RPMI7951 (cell line): ENCODE data around the gene ROR2. TPM values are rescaled to one million over a fixed set of nuclear protein-coding genes. Genes with fewer than 3 reads are reported as not detected.
"Not testable (repeated sequence)": the region's sequence is repeated elsewhere in the genome, so short reads cannot be mapped to it uniquely, and the experiment has no call there.

Source experiments
- DNase-seq: peaks from one replicate; pipeline ENCODE4 v3.0.0-alpha.2; 2012; ENCODE audit warnings: low read depth
- total RNA-seq: library from RNA; depleted of rRNA; stranded (reverse); fragments of >200 nt; shearing (Covaris generic); gene quantifications from 2 replicates; pipeline ENCODE4 v1.2.3, GENCODE V29; 2014

Gene ROR2
- total RNA-seq, 1 experiment from 2014 or later = 0.12 TPM

DNA sequence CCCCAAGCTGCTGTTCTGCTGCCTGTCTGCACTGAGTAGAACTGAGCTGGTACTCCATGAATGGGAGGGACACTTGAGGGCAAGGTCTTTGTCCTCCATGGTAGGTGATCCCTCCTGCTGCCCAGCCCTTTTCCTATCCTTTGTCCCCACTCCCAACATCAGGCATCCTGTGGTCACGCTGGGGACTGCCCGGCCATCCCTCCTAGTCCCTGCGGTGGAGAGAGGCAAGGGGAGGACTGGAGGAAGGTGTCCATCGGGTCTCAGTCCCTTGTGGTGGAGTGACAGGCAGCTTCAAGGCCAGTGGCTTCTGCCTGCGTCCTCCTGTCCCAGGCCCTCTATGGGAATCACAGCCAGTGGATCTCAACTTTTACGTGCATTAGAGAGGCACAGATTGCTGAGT is 25.9 kb downstream of the ROR2 start:
- no peak for DNase-seq

DNA sequence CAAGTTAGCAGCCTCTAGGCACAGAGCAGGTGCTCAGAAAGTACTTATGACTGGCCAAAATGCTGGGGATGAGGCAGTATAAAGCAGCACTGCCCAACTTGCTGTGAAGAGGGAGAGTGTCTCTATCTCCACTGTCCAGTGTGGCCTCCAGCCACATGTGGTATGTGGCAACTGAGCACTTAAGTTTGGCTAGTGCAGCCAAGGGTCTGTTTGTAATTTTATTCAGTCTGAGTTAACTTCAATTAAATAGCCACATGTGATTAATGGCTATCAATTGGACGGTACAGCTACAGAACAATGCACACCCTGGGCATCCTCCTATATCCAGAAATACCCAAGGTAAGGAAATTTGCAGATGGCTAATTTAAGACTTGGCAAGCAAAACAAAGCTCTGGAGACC is 26.9 kb downstream of the ROR2 start:
- no peak for DNase-seq

DNA sequence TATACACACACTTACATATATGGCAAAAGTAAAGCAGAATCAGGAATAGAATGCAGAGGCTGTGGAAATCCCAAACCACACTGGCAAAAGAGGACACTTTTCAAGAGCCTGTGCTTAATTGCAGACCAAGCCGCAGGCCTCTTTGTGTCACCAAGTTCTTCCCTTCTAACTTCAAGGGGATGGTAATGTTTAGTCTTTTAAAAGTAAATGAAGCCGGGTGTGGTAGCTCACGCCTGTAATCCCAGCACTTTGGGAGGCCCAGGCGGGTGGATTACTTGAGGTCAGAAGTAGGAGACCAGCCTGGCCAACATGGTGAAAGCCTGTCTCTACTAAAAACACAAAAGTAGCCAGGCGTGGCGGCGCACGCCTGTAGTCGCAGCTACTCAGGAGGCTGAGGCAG is 28.7 kb downstream of the ROR2 start:
- no peak for DNase-seq

DNA sequence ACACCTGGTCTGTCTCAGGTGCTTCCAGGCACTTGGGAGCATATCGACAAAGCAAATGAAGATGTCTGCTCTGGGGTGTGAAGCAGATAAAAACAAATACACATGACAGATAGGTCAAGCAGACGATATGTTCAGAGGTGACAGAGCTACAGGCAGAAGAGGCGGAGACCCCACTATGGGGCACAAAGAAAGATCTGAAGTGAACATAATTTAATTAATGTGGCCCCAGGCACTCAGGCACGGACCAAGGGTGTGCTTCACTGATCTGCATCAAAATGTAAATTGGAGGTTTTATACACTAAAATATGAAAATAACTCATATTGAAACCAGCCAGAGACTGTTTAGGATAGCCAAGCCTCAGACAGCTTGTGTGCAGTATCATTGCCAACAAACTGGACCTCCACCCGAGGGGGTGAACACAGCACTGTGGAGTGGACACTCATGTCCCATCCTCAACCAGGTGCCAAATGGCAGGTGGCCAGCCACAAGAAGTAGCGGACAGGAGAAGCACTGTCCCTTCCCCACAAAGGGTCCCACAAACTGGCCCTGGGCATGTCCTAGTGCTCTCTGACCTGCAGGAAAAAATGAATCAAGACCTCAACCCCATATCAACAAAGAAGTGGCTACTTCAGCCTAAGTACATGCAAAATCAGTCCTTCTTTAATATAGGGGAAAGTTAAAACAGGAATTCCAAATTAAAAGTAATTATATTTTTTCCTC is 29.2 kb downstream of the ROR2 start:
- no peak for DNase-seq

DNA sequence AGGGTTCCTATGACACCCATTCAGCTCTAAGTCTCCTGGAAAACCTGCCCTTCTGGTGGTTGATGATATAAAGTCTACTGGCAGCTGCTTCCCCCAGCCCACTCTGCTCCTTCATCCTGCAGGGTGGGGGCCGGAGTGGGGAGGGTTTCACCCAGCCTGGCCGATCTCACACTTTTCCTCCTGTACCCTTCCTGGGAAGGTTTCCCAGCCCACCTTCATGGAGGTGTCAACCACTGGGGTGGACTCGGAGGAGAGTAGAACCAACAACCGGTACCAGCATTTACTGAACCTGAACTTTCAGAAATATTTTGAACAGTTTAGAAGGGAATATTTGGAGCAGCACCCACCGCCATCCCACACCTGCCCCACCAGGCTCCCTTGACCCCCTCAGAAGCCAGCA is 30.4 kb downstream of the ROR2 start:
- no peak for DNase-seq

DNA sequence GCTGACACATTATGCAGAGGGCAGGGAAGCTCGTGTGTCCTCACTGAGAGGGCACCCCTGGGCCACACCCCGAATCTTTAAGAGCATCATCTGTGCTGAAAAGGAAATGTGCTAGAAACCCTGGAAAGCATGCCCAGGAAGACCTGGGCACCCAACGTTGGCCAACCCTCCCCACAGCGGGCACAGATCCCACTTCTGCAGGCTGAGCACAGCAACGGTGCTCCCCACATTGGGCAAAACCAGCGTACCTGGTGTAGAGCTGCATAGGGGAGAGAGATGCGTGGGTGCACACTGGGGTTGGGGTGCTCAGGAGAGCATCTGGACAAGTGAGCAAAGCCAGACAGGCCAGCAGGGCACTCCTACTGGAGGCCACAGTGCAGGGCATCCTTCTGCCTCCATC is 32.6 kb downstream of the ROR2 start:
- no peak for DNase-seq

DNA sequence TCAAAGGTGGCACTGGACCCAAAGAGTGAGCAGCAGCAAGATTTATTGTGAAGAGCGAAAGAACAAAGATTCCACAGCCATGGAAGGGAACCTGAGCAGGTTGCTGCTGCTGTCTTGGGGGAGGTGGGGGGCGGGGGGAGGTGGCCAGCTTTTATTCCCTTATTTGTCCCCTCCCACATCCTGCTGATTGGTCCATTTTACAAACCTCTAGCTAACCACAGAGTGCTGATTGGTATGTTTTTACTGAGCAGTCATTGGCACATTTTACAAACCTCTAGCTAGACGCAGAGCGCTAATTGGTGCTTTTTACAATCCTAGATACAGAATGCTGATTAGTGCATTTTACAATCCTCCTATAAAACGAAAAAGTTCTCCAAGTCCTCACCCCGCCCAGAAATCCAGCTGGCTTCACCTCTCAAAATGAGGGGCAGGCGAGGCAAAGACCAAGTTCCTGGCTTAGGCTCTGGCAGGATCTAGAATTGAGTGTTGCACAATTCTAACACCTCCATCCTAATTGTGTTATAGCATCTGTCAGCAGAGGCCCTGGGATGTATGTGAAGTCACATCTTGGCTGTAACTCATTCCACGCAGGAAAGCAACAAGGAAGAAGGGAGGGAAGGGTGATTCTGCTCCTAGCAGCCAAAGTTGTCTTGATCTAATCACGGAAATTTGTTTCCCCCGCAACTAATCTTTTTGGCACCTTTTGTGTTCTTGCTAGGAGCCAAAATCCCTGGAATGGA is 34.3 kb downstream of the ROR2 start:
- DNase-seq = no peak

DNA sequence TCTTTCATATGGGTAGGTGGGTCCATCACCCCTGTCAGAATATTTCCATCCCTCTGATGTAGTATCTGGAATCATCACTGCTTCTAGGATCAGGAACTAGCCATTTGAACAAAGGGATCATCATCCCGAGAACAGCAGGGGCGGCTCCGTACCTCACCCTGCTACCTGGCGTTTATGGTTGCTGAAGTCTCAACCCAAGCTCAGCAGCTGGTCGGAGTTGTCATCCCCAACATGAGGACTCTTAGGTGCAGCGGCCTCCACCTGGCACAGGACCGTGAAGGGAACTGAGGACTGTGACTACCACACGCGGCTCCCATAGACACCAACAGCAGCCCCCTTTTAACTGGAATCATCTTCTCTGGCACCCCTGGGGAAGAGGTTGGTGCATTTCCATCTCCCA is 35.1 kb downstream of the ROR2 start:
- no peak for DNase-seq

DNA sequence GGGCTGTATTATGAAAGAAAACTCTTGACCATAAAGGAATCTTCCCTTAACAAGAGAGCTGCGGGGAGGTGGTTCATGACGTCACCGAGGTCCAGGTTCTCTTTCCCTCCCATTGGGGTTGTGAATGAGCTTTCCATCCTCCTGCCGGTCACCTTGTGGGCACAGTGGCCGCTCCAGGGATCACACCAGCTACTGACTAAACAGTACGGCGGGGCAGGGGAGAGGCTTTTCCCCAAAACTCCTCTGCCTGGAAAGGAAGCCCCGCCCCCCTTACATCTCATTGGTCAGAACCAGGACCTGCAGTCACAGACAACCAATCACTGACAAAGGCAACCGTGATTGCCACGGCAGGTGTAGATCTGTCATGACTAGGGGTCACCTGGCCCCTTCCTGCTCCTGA is 35.6 kb downstream of the ROR2 start:
- DNase-seq = no peak

DNA sequence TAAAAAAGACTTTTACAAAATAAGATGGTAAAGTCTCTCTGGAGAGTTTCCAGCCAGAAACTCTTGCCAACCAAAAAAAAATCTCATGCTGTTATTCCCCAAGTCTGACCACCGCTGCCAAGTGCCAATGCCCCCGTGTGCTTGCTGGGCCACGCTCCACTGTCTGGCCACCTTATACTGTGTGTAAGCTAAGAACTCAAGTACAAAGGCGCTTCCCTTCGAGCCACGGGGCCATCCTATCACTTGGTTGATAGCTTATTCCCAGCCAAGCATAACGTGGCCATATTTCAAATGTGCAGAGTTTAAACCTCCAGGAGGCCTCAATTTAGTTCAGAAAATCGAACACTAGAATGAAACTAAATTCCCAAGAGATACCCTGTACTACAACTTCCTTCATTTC is 36.0 kb downstream of the ROR2 start:
- no peak for DNase-seq

DNA sequence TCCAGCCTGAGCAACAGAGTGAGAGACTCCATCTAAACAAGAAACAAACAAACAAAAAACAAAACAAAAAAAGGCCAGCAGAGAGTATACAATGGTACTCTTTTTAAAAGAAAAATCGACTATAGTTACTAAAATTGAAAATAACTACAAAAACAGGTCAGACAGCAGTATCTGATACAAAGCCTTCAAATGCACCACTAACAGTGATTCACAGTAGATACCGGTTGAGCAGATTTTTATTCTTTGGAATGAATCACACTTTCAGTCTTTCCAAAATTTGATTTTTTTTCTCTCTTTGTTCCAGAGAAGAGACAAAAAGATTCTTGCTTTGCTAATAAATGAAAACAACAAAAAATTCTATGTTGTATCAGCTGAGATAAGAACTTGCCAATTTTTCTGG is 36.9 kb downstream of the ROR2 start:
- DNase-seq = no peak

DNA sequence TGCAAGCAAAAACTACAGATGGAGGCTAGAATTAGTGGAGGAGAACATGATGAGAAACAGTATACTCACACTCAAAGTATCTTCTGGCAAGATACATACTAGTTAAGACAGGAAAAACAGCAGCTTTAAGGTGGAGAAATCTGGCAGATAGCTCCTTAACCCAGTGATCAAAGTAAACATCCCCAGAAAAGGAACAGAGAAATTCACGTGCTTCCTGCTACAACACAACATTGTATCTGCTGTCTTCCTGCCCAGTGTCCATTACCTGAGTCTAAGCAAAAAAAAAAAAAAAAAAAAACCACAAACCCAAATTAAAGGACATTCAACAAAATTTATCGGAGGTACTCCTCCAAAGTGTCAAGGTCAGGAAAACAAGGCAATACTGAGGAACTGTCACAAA is 38.4 kb downstream of the ROR2 start:
- no peak for DNase-seq

DNA sequence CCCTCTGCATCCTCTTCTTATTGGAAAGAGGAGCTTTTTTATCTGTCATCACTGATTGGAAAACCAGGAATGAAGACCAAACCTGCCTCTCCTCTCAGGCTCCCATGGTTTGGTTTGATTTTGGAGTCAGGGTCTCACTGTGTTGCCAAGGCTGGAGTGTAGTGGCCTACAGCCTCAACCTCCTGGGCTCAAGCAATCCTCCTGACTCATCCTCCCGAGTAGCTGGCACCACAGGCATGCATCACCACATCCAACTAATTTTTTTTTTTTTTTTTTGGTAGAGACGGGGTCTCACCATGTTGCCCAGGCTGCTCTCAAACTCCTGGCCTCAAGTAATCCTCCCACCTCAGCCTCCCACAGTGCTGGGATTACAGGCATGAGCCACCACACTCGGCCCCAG is 40.8 kb downstream of the ROR2 start:
- not testable (repeated sequence) for DNase-seq

DNA sequence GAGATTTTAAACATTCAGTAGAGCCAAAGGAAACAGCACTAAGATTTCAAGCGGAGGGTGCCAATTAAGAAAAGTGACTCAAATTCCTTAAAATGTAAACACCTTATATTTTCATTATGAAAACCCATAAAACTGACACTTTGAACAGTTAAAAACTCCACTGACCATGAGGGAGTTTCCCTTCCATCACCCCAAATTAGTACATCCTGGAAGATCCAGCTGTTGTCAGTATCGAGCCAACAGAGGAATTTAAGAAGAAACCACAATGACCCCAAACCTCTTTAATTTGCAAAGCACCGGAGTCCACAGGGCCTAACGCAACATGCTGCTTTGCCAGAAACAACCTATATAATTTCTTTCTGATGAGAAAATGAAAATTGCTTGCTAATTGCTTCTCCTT is 41.3 kb downstream of the ROR2 start:
- DNase-seq = peak; percentile 24

DNA sequence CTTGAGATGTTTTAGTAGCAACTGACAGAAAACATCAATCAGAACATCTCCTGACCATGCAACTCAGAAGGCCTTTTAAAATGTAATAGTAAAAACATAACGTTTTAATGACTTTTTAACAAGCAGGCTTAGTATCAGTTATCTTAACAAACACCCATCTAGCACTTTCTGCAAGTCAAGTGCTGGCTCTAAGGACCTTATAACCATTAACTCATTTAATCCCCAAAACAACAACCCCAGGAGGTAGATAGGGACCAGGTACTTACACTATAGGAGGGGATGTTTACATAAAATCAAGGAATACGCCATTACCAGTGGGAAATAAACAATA is 41.8 kb downstream of the ROR2 start:
- DNase-seq = no peak

DNA sequence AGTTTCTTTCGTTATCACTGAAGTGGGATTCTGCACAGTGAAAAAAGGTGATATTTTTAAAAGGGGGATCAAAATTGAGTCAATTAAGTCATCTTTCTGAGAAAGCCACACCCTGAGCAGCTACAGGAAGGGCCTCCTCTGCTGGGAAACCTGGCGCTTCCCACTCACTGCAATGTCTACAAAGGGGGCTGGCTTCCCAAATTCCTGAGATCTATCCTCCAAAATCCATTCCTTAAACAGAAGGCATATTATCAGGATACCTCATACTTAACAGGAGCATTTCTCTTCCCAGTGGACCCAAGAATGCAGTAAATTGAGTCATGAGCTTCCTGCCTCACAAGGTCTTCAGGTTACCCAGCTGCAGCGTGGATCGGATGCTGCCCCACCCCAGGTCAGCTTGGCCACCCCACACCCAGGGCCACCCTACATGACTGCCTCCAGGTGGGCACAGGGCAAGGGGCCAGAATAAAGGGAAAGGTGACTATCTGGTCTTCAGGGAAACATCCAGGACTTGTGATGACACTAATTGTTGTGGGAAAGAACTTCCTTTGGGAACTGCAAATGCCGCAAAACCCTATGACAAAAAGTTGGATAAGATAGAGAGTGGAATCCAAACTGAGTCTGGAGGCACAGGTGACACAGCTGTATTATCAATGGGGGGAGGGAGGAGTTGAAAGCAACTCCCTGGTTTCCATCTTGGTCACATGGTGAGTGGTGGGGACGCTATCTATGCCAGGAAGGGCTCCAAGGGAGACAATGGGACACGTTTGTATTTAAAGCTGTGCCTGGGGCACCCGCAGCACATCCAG is 42.3 kb downstream of the ROR2 start:
- no peak for DNase-seq

DNA sequence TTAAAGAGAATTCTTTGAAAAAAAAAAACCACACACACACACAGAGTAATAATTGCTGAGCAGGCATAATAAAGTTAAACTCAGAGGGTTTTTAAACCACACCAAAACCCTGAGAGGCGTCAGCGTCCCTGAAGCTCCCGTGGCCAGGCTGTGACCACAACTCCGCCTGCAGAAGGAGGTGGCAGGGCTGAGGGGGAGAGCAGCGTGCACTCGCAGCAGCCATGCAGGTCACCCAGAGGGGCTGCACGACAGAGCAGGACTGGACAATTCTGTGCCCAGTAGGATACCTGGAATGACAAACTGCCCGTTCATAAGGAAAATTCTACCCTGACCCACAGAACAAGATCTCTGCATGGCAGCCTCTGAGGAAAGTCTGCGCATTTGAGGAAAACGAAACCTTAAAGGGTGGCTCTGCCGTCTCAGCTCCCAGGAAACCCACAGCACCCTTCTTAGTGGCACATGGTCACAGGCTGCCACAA is 44.0 kb downstream of the ROR2 start:
- peak; percentile 31 for DNase-seq

DNA sequence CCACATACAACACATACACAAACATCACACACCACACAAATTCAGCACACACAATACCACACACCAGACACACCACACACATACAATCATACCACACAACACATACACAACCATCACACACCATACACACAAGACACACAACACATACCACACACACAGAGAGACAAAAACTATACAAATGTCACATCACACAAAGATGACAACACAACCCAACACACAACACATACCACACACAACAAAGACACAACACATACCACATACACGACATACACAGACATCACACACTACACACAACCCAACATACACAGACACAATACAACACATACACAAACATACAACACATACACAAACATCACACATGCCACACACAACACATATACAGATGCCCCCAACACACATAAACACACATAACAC is 44.8 kb downstream of the ROR2 start:
- no peak for DNase-seq

DNA sequence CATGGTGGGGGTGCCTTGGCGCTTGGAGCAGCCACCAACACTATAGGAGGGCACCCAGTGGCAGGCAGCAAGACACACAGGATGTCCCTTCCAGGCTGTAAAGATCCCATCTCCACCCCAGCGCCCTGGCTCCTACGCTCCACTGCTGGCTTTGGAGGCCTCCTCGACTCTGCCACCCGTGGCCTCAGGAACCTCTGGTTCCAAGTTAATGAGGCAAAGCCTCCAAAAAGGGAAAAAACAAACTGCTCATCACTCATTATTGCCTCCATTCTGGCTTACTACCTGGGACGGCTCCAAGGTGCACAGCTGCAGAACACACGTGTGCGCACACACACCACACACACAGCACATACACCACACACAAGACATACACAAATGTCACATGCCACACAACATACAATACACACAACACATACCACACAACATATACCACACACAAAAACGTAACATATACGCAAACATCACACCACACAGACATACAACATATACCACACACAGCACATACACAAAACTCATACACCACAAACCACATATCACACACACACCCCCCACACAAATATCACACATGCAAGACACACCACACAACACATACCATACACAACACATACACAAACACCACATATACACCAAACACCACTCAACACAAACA is 45.3 kb downstream of the ROR2 start:
- no peak for DNase-seq

DNA sequence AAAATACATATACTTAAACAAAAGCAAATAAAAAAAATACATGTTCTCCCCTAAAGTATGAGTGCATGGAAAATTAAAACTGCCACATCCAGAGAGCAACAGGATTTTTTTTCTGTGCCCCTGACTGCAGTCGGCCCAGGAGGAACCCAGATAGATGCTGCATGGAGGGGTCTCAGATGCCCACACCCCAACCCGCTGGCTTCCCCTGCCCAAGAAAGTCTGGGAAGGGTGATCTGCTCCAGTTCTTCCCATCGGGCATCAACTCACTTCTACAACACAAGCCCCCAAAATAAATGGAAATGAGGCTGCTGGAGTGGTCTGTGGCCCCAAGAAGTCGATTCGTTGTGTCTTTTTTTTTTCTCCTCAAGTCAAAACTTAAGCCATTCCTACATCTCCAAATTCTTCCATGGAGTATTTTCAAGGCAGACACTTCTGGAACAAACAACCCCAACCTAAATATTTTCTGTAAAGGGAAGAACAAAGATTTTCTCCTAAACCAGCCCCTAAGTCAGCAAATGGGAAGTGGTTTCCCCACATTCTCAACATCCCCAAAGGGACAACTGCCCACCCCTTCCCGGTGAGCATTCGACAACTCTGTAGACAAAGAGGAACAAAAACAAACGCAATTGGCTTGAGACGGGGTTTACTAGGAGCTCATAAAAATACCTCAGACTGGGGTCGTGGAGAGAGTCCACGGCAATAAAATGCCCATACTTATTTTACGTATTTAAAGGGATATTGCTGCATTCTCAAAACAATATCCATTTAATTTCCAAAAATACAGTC is 46.7 kb downstream of the ROR2 start:
- DNase-seq = no peak

DNA sequence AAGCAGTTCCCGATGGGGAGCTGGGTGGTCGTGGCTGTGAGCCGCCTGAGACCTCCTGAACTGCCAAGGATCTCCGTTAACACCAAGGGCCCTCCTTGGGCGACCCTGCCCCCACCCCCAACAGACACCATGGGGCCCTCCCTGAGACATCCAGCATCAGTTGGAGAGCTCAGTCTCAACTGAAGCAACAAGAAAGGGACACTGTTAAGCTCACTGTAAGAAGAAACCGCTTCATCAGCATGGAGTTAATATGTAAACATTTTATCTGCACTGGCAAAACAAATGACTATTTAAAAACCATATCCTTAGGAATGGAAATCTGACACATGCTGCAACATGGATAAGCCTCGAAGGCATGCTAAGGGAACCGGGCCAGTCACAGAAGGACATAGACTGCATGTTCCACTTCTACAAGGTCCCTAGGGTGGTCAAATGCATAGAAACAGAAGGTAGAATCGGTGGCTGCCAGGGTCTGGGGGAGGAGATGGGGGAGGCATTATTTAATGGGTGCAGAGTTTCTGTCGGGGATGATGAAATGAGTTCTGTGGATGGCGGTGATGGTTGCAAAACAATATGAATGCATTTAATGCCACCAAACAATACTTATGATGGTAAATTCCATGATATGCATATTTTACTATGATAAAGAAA is 47.4 kb downstream of the ROR2 start:
- DNase-seq = no peak
